ENCODE data around the gene LYZL2.
"Not testable (repeated sequence)": the region's sequence is repeated elsewhere in the genome, so short reads cannot be mapped to it uniquely, and the experiment has no call there.

Gene LYZL2

GRCh38 chr10:30629653-30630052 lies at the start of gene LYZL2:
Gene LYZL2 (minus strand): TSS chr10:30629753. CDS start chr10:30626915, 2,838 bp downstream.
- H3K4me3 ChIP-seq (ENCODE audit: low read depth, low read length), result no peak within 1 kb of the TSS
- TF ChIP-seq CTCF (IDR thresholded peaks at IDR 0.05; ENCODE audit: borderline replicate concordance, insufficient read depth, low read depth, low read length), result no peak

- H3K4me3 ChIP-seq (ENCODE audit: low read depth, low read length), result not testable (repeated sequence)
These were observed 48.1 kb upstream of the LYZL2 start for GRCh38 chr10:30677616-30678015.

GRCh38 chr10:30677146-30677545 lies 47.6 kb upstream of the LYZL2 start:
- H3K4me3 ChIP-seq (ENCODE audit: low read depth, low read length), result not testable (repeated sequence)

GRCh38 chr10:30675791-30676718 lies 46.5 kb upstream of the LYZL2 start:
- H3K4me3 ChIP-seq (ENCODE audit: low read depth, low read length), result no peak overlapping the region
- no peak for TF ChIP-seq CTCF (IDR thresholded peaks at IDR 0.05; ENCODE audit: borderline replicate concordance, insufficient read depth, low read depth, low read length)

- TF ChIP-seq CTCF (IDR thresholded peaks at IDR 0.05; ENCODE audit: borderline replicate concordance, insufficient read depth, low read depth, low read length), result no peak
- no peak overlapping the region for H3K4me3 ChIP-seq (ENCODE audit: low read depth, low read length)
These were observed 45.2 kb upstream of the LYZL2 start for GRCh38 chr10:30674796-30675195.

- not testable (repeated sequence) for H3K4me3 ChIP-seq (ENCODE audit: low read depth, low read length)
These were observed 43.7 kb upstream of the LYZL2 start for GRCh38 chr10:30673262-30673661.

GRCh38 chr10:30672338-30672737 lies 42.8 kb upstream of the LYZL2 start:
- H3K4me3 ChIP-seq (ENCODE audit: low read depth, low read length), result not testable (repeated sequence)

GRCh38 chr10:30671026-30671616 lies 41.6 kb upstream of the LYZL2 start:
- H3K4me3 ChIP-seq (ENCODE audit: low read depth, low read length), result no peak overlapping the region
- peak; percentile 62 for TF ChIP-seq CTCF (IDR thresholded peaks at IDR 0.05; ENCODE audit: borderline replicate concordance, insufficient read depth, low read depth, low read length)

GRCh38 chr10:30667982-30668381 lies 38.4 kb upstream of the LYZL2 start:
- H3K4me3 ChIP-seq (ENCODE audit: low read depth, low read length), result not testable (repeated sequence)

- peak overlapping the region; percentile 5 for H3K4me3 ChIP-seq (ENCODE audit: low read depth, low read length)
These were observed 33.9 kb upstream of the LYZL2 start for GRCh38 chr10:30663403-30663802.
